Skin epidermis (tissue), 12 donors: Measurements from ENCODE around the gene HDAC9.
A peak's percentile ranks its signal among the peaks of the same experiment; 100 is the strongest.

ENCODE experiments used
- H3K27ac ChIP-seq, 21 experiments: fragments of 200-600 bp; sonication (generic) in 11 of 21; one replicate each; pipeline ENCODE4 v1.5.0; 2020; ENCODE audit warnings: mild to moderate bottlenecking in 3 of 21, inconsistent platforms in 2 of 21, moderate library complexity in 2 of 21
- H3K4me3 ChIP-seq, 7 experiments: fragments of 200-600 bp; sonication (generic) in 2 of 7; one replicate each; pipeline ENCODE4 v1.5.0; 2020; ENCODE audit warnings: inconsistent platforms in 2 of 7, mild to moderate bottlenecking in 2 of 7, moderate library complexity in 1 of 7

Gene HDAC9

DNA sequence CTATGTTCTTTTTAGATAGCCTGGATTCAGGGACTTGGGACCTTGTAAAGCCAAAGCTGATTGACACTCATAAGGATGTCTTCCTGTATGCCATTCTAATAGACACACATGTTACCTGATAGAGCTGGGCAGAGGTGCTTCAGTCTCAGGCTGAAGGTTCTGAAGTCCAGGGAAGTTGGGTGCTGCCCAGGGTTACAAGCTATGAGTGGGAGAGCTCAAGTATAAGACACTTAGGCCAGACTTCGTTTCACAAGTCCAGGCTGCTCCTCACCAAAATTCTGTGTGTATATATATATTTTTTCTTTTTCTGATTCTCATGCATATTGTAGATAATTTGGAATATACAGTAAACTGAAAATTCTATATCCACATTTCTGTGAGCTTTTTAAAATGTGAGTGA, 144.2 kb downstream of the HDAC9 start:
- Histone ChIP-seq H3K4me3 (no peak overlapping the region), H3K27ac (peak overlapping the region in 18 of 21 experiments; percentile 25 to 87 (median 76))

DNA sequence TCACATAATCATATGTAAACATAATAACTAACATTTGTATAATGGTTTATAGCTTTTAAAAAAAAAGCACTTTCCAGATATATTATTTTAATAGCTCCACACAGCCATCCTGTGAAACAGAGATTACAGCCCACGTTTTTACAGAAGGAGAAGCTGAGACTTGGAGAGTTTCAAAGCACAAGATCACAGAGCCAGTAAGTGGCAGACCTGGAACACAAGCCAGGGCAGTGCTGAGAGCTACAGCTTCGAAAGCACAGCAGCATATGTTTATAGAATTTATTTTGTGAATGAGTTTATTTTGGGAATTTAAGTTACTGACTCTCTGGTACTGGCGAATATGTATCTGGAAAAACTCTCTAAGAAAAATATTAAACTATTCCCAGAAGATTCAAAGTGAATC, 149.4 kb downstream of the HDAC9 start:
- Histone ChIP-seq H3K27ac (peak overlapping the region in 7 of 21 experiments; percentile 21 to 47 (median 30)), H3K4me3 (no peak overlapping the region)

DNA sequence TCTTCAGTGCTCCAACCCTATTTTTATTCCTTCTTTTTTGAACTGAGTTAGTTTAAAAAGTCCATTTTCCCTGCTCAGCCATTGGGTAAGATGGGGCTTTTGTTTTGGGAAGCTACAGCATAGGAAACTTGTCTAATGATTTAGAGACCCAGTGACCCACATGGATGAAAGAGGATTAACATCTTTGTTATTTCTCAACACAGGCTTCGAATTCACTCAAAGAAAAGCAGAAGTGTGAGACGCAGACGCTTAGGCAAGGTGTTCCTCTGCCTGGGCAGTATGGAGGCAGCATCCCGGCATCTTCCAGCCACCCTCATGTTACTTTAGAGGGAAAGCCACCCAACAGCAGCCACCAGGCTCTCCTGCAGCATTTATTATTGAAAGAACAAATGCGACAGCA, 152.0 kb downstream of the HDAC9 start:
- no peak overlapping the region for H3K4me3 ChIP-seq
- H3K27ac ChIP-seq: peak overlapping the region in 1 of 21 experiments; percentile 6

DNA sequence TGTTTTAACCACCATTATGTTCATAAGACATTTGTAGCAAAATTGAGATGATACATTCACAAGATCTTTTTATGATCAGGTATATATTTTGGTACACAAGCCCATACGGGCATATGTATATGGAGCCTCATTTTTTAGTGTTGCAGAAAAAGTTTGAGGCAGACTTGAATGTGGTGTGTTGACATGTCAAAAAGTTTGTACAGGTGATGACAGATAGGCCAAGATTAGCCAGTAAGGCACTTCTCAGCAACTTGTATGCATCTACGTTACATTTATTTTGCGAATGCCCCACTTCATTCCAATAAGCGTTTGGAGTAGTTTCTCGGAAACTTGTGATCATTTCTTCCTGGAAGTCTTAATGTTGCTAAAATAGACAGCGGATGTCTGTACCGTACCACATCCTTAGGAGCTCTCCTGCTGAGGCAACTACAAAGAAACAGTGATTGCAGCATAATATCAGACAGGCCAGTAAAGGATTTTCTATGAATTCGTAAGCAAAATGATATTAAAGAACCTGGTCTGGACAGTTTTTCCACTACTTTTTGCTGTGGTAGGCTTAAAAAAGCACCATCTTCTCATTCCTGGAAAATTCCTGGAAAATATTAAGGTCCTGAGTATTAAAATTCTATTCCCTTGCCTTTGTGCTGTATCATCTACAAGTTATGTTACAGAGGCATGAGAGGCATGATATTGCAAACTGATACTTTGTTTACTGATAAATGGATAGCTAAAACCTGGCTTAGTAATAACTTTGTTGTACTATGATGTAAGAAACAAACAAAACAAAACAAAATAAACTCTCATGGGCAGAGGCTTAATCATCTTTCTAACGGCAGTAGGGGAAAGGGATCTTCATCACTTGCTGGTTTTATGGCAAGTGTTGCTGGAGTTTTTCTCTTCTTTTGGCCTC, 153.6 kb downstream of the HDAC9 start:
- Histone ChIP-seq H3K27ac (no peak overlapping the region), H3K4me3 (no peak overlapping the region)

DNA sequence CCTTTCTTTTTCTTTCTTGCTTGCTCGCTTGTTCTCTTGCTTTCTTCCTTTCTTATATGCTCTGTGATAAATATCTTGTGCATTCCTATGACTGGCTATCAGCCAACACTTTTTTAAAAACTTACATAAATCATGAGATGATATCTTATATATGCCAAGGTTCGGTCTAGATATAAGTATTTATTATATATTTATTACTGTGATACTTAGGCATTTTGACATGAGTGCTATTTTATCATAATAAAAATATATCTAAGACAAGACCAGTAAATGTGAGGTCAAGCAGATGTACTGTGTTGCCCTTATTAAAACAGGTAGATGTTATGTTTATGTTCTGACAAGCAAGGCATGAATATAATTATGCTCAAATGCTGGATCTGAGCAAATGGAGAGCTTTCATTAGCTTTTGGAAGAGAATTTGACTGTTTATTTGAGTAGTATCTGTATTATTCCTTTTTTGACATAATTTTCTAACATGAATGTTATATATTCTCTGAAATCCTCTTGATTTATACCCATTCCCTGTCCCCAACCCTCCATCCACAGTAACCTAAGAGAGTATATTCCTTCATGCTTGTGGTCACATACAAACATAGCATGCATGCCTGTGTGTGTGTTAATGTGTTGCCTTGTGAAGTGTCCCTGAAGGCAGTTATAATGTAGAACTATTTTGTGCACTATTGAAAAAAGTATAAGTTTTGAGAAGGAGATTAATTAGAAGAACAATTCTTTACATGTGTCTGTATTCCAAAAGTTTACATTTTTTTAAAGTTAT, 158.0 kb downstream of the HDAC9 start:
- H3K27ac ChIP-seq: no peak overlapping the region
- no peak overlapping the region for H3K4me3 ChIP-seq

DNA sequence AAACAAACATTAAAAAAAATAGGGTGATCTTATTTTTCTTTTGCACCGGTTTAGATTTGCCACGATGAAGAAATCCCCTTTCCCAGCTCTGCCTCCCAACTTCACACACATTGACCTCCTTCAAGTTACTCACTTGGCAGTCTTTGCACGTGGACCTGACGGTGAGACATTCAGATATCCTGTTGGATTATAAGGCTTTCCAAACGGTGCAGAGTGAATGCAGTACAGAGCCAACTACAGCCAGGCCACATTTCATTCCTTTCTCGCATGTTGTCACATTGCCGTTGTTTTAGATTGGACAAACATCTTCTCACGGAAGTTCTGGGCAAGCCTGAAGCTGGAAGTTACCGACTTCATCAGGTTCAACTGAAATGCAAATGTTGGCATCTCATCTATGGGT, 159.2 kb downstream of the HDAC9 start:
- Histone ChIP-seq H3K27ac (no peak overlapping the region), H3K4me3 (no peak overlapping the region)

DNA sequence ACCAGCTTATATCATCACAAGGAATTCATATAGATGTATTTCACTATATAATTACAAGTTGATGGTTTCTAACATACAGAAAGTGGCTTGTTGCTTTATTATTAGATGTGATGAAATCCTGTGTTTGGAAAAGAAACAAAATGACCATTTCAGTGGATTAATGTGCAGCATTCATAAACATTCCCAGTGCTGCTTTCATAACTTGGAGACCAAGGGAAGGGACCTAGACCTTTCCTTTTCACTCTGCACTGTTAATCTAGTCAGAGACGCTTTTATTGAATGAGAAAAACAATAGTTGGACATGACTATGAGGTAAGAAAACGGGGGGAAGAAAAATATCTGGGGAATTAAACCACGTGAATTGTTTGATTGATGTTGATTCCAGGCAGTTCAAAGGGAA, 160.0 kb downstream of the HDAC9 start:
- Histone ChIP-seq H3K4me3 (no peak overlapping the region), H3K27ac (peak overlapping the region in 4 of 21 experiments; percentile 5 to 65 (median 32))

DNA sequence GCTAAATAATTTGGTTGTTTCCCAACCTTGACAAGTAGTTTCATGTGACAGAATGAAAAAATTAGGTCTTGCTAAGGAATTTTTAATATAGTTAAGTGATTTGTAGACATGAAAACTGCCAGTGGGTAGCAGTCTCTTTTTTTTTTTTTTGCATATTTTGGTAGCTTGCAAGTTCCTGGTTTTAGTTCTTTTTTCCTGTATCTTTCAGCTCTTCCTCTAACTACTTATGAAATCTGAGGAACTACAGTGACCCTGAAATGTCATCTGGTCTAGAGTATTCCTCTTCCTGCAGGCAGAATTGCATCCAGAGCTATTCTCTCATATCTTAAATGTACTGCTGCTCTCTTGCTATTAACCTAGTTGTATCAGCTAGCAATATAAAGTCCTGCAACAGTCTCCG, 160.4 kb downstream of the HDAC9 start:
- peak overlapping the region in 2 of 21 experiments; percentile 33 to 65 for H3K27ac ChIP-seq
- no peak overlapping the region for H3K4me3 ChIP-seq

DNA sequence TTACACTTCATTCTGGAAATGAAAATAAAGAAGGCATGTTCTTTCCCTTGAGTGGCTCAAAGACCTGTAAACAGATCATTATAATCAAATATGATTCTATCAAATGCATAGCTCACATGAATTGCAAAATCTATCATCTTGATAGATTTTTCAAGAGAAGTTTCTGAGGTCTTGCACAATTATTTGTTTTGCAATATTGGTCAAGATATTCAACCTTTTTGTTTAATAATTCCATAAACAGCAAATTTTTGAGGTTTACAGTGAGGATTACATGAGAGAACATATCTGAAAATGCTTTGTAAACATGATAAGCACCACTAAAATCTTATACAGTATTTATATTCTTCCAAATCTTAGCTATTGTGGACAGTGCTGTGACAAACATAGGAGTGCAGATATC, 160.8 kb downstream of the HDAC9 start:
- no peak overlapping the region for H3K4me3 ChIP-seq
- peak overlapping the region in 2 of 21 experiments; percentile 33 to 65 for H3K27ac ChIP-seq

DNA sequence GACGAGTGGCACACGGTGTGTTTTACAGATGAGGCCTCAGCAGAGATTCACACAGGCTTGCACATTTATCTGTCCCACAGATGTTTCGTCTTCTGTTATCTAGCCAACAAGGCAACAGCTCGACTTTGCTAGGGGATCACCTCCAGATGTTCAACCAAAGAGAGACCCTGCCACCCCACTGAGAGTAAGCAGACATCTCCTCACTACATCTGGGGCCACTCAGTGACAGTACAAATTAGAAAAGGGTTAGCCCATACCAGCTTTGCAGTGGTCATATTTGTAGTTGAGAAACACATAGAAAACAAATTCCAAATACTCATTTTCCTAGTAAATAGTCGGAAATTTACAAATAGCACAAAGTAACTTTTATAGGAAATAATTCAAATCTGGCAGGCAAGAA, 164.2 kb downstream of the HDAC9 start:
- Histone ChIP-seq H3K27ac (peak overlapping the region in 8 of 21 experiments; percentile 23 to 66 (median 42)), H3K4me3 (no peak overlapping the region)

DNA sequence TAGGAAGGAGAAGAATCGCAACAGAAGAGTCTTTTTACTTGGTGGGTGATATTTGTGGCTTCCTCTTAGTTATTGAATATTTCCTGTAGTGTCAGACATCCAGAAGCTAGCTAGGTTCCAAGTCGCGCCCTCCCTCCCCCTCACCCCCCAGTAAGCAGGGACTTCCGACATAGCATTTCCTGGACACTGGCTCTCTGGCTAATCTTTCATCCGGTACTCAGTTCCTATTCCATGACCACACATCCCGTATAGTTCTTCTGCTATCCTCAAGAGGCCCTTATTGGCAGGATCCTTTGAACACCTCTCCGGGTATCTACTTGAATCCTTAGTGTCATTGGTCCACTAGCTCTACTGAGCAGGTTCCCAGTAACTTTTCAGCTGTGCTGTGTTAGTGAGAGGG, 167.8 kb downstream of the HDAC9 start:
- Histone ChIP-seq H3K4me3 (no peak overlapping the region), H3K27ac (no peak overlapping the region)

DNA sequence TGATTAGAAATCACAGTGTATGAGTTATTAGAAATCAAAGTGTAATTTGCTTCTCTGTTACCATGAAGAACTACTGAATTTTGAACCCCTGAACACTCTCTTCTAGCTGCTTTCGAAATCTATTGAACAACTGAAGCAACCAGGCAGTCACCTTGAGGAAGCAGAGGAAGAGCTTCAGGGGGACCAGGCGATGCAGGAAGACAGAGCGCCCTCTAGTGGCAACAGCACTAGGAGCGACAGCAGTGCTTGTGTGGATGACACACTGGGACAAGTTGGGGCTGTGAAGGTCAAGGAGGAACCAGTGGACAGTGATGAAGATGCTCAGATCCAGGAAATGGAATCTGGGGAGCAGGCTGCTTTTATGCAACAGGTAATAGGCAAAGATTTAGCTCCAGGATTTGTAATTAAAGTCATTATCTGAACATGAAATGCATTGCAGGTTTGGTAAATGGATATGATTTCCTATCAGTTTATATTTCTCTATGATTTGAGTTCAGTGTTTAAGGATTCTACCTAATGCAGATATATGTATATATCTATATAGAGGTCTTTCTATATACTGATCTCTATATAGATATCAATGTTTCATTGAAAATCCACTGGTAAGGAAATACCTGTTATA, 170.7 kb downstream of the HDAC9 start:
- Histone ChIP-seq H3K4me3 (no peak overlapping the region), H3K27ac (no peak overlapping the region)

DNA sequence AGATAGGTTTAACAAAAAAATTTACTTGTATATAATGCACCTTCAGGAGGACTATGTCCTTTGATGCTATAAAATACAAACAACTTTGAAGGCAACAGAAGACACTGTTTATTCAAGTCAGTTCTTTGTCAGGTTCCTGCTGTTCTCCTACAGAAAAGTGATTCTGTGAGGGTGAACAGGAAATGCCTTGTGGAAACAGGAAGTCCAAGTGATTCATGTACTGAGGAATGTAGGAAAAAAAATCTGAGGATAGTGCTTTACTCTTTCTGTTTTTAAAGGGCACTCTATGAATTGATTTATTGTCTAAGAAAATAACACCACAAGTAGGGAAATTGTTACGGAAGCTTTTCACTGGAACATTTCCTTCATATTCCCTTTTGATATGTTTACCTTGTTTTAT, 171.9 kb downstream of the HDAC9 start:
- H3K4me3 ChIP-seq: no peak overlapping the region
- H3K27ac ChIP-seq: peak overlapping the region in 2 of 21 experiments; percentile 18 to 35

DNA sequence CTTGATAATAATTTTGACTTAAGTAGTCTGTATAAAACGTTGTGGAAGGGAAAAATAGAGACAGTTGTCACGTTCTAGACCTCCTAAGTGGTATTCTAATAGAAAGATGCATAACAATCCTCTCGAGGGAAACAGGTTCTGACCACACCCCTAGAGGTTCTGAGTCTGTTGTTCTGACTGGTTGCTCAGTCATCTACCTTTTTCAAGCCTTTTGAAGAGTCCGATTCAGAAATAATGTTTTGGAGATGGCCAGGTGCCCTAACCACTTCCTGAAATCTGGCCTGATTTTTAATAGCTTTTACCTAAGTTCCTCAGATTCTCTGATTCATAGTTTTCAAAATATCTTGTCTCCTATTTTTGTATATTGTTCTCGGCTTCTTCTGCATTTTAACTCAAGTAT, 175.6 kb downstream of the HDAC9 start:
- no peak overlapping the region for H3K4me3 ChIP-seq
- H3K27ac ChIP-seq: no peak overlapping the region

DNA sequence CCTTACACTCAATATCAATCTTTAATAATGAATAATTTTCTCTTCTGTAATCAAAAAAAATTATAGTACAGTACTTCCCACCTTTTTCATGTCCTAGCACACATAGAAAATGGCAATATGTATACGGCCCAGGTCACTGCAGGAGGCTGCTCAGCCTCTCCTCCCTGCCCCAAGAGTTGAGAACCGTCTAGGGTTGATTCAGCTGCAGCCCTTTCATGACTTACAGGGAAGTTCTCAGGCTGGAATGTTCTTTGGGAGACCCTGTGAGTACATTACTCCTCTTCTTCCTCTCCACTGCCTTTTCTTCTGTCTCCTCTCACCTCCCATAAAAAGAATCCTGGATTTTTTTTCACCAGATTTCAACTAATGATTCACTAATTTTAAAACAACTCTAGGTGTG, 180.0 kb downstream of the HDAC9 start:
- H3K27ac ChIP-seq: no peak overlapping the region

DNA sequence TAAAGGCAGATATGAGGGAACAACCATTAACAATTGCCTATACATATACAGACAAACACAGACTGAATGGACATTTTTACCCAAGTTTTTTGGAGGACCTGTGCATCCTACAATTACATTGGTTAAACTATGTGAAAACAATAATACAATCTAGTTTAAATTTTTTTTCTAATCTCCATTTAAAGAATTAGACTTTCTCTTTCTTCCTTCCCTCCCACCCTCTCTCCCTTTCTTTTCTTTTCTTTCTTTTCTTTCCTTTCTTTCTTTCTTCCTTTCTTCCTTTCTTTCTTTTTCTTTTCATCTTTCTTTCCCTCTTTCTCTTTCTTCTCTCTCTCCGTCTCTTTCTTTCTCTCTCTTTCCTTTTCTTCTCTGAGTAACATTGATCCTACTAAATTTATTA, 183.7 kb downstream of the HDAC9 start:
- Histone ChIP-seq H3K4me3 (no peak overlapping the region), H3K27ac (no peak overlapping the region)

More for the DNA sequence above, 180.0 kb downstream of the HDAC9 start:
- H3K4me3 ChIP-seq: no peak overlapping the region

DNA sequence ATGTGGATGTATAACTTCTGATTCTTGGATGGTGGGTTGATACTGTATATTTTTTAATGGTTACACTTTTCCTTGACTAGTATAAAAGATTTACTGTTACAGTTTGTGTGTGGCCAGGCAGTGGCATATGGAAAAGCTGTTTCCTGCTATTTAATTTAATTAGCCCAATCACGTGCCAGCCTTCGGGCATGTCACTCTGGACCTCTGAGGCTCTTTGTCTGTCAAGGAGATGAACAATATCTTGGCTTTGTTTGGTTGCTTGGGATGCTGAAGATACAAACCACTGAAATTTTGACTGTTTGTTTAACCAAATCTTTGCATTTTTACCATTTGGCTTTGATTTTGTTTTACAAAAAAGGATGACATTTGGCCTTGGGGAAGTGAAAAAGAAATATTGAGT, 185.0 kb downstream of the HDAC9 start:
- Histone ChIP-seq H3K4me3 (no peak overlapping the region), H3K27ac (no peak overlapping the region)

DNA sequence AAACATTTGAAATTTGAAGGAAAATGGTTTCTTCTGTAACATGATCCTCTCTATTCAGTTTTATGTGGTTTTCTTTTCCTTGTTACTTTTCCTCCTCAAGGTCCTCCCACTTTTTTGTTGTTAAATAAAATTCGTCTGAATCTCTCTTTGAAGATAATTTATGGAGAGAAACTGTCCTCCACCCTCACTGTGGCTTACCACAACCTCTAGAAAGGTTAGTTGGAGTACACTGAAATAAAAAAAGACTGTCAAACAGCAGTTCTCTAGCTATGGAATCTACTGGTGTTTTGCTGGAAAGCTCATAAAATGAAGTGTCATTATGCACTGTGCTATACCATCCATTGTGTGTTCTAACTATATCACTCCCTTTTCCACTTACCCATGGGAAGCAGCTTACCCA, 189.4 kb downstream of the HDAC9 start:
- H3K27ac ChIP-seq: no peak overlapping the region
- H3K4me3 ChIP-seq: no peak overlapping the region

DNA sequence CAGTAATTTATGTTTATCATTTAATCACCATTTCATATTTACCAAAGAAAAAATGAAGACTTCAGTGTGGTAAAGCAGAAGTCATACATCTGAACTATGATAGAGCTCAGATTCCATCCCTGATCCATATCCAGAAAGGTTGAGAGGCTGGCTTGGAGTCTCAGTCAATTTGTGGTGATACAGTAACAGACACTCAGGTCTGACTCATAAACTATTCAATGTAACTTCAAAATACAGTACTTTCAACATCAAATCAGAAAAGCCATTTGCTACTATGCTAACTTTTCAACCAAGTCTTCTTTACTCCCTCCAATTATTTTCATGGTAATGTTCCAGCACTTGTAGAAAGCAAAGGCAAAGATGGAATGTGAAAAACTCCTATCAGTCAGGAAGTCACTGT, 190.4 kb downstream of the HDAC9 start:
- no peak overlapping the region for H3K27ac ChIP-seq

DNA sequence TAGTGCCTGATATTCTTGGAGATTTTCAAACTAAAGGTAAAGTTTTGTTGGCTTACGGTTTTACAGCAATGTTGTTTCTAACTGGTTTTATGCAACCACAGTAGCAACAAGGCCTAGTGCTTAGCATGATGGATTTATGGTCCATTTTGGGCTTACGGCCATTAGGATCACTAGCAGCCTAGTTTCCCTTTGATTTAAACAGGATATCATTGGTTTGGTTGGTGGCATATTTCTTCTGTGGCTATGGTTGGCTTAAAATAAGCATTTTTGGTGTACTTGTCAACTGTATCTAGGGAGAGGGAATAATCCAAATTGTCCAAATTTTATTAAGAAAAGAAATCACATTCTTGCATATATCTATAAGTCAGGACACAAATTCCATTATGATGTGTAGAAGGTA, 194.0 kb downstream of the HDAC9 start:
- no peak overlapping the region for H3K4me3 ChIP-seq

More for the DNA sequence above, 190.4 kb downstream of the HDAC9 start:
- H3K4me3 ChIP-seq: no peak overlapping the region

More for the DNA sequence above, 194.0 kb downstream of the HDAC9 start:
- H3K27ac ChIP-seq: no peak overlapping the region
